ENCODE results near the gene MRPL3. TPM values are rescaled to one million over a fixed set of nuclear protein-coding genes. Genes with fewer than 3 reads are reported as not detected.

The MRPL3 gene
- total RNA-seq, 2 donors from 2014 or later, result 105 to 127 TPM

- ATAC-seq (no peak), DNase-seq (ENCODE audit: low spot score in 2 of 2) (no peak)
- peak overlapping the region in 1 of 2 donors; percentile 27 for H3K27ac Mint-ChIP-seq
- H3K9me3 Mint-ChIP-seq, result no peaks in the 10 kb centered on the region
- peaks cover 7 to 10% of the 10 kb centered on the region in 2 donors for H3K36me3 Mint-ChIP-seq
Observed at GRCh38 chr3:131454501-131454900, 48.3 kb downstream of the MRPL3 start.

DNA sequence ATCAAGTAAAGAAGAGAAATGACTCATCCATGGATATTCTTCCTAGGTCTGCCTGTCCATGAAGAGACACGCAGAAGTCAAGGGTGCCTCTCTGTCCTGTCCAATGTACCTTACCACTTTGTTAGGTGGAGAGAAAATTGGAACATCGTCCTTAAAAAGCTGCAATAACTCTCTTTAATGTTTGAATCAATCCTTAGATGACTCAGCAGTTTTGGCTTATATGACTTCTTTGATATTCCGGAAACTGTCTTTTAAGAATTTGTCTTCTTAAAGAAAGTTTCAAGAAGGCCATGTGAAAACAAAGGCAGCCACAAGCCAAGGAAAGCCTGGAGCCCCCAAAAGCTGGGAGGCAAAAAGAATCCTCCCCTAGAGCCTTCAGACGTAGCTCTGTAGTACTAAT lies 49.2 kb downstream of the MRPL3 start:
- no peak for DNase-seq (ENCODE audit: low spot score in 2 of 2)
- ATAC-seq, result no peak
- Mint-ChIP-seq H3K9me3 (peaks cover 3 to 7% of the 10 kb centered on the region in 2 donors), H3K27ac (no peak overlapping the region), H3K36me3 (peaks cover 7 to 10% of the 10 kb centered on the region in 2 donors)

- H3K27ac Mint-ChIP-seq, result no peak overlapping the region
- H3K36me3 Mint-ChIP-seq, result no peaks in the 10 kb centered on the region
- H3K9me3 Mint-ChIP-seq, result peaks cover 3 to 11% of the 10 kb centered on the region in 2 donors
Observed at GRCh38 chr3:131447349-131447748, 55.4 kb downstream of the MRPL3 start.

GRCh38 chr3:131444180-131444579 lies 58.6 kb downstream of the MRPL3 start:
- peaks cover under 1 to 8% of the 10 kb centered on the region in 2 donors for H3K9me3 Mint-ChIP-seq
- no peak for ATAC-seq
- no peak overlapping the region for H3K27ac Mint-ChIP-seq
- H3K36me3 Mint-ChIP-seq, result no peaks in the 10 kb centered on the region
- no peak for DNase-seq (ENCODE audit: low spot score in 2 of 2)

More at GRCh38 chr3:131447349-131447748, 55.4 kb downstream of the MRPL3 start:
- DNase-seq (ENCODE audit: low spot score in 2 of 2) (no peak), ATAC-seq (no peak)

DNA sequence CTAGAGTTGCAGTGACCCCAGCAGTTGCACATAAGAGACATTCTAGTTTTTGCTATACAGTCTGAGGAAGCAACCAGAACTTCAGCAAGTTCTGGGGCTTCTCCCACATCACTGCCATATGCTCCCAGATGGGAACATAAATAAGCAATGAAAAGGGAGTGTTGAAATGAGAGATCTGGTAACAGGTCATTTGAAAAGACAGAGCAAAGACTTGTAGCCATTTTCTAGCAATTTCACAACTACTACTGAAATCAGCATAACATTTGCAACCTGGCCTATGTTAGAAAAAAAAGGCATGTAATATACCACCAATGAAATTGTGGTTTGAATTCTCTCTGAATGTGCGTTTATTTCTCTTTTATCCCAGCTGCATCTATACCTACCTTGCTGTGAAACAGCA lies 63.7 kb downstream of the MRPL3 start:
- no peak overlapping the region for H3K27ac Mint-ChIP-seq
- DNase-seq (ENCODE audit: low spot score in 2 of 2) (no peak), ATAC-seq (no peak)
- no peaks in the 10 kb centered on the region for H3K9me3 Mint-ChIP-seq
- H3K36me3 Mint-ChIP-seq, result no peaks in the 10 kb centered on the region

GRCh38 chr3:131435000-131435399 lies 67.8 kb downstream of the MRPL3 start:
- no peak overlapping the region for H3K27ac Mint-ChIP-seq

GRCh38 chr3:131432441-131432840 lies 70.3 kb downstream of the MRPL3 start:
- Mint-ChIP-seq H3K27ac (no peak overlapping the region), H3K36me3 (no peaks in the 10 kb centered on the region), H3K9me3 (no peaks in the 10 kb centered on the region)
- DNase-seq (ENCODE audit: low spot score in 2 of 2), result no peak
- ATAC-seq, result no peak

More at GRCh38 chr3:131435000-131435399, 67.8 kb downstream of the MRPL3 start:
- DNase-seq (ENCODE audit: low spot score in 2 of 2) (no peak), ATAC-seq (no peak)
- no peaks in the 10 kb centered on the region for H3K9me3 Mint-ChIP-seq
- H3K36me3 Mint-ChIP-seq, result no peaks in the 10 kb centered on the region

GRCh38 chr3:131431754-131432153 lies 71.0 kb downstream of the MRPL3 start:
- Mint-ChIP-seq H3K9me3 (no peaks in the 10 kb centered on the region), H3K36me3 (no peaks in the 10 kb centered on the region), H3K27ac (no peak overlapping the region)
- DNase-seq (ENCODE audit: low spot score in 2 of 2), result no peak
- ATAC-seq, result no peak

DNA sequence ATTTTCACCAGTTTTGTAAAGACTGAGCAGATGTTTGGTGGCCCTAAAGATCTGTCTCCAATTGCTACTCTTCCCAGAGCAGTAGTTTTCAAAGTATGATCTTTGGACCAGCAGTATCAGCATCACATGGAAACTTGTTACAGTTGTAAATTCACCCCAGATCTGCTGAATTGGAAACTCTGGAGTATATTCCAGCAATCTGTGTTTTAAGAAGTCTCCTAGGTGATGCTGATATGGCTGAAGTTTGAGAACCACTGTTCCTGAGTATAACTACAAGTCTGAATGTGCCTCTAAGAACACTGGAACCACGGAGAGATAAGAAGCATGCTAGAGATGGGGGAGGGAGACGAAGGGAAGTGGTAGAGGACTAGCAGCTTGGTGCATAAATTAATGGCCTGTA lies 75.5 kb downstream of the MRPL3 start:
- no peak overlapping the region for H3K27ac Mint-ChIP-seq
- H3K9me3 Mint-ChIP-seq, result no peaks in the 10 kb centered on the region
- H3K36me3 Mint-ChIP-seq, result no peaks in the 10 kb centered on the region
- no peak for DNase-seq (ENCODE audit: low spot score in 2 of 2)
- ATAC-seq, result no peak

DNA sequence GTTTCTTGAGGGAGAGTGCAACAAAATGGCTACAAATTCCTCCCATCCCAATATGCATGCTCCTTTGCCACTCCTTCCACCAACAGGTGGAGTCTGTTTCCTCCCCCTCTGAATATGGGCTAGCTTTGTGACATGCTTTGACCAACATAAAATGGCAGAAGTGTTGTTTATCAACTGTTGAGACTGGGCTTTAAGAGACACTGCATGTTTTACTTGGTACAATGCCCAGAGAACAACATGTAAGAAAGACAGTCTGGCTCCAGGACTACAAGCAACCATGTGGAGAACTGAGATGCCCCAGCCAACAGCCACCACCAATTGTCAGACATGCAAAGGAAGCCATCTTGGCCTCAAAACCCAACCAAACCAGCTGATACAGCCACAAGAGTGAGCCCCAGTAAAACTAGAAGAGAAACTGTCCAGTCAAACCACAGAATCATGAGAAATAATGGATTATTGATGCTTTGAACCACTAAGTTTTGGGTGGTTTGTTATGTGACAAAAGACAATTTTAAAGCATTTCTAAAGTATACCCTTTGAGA lies 80.7 kb downstream of the MRPL3 start:
- Mint-ChIP-seq H3K27ac (no peak overlapping the region), H3K9me3 (peaks cover 4 to 6% of the 10 kb centered on the region in 2 donors), H3K36me3 (no peaks in the 10 kb centered on the region)
- DNase-seq (ENCODE audit: low spot score in 2 of 2) (no peak), ATAC-seq (no peak)

DNA sequence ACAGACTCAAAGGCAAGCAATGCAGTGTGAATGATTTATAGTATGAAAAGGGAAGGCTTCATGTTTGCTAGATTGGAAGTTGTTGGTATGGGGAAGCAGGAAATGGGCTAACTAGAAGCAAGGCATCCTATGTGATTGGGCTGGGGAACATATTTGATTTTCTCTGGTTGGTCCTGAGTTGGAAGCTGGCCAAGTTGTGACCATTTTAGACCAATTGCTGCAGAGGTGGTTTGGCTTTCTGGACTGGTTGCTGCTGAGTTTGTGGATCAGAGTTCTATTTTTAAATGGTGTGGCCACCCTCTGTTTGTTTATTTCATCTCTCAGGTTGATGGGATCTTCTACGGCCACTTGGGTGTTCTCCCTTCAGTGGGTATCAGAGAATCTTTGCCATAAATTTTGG lies 81.5 kb downstream of the MRPL3 start:
- DNase-seq (ENCODE audit: low spot score in 2 of 2) (no peak), ATAC-seq (no peak)
- Mint-ChIP-seq H3K36me3 (no peaks in the 10 kb centered on the region), H3K9me3 (peaks cover 4 to 6% of the 10 kb centered on the region in 2 donors), H3K27ac (no peak overlapping the region)

DNA sequence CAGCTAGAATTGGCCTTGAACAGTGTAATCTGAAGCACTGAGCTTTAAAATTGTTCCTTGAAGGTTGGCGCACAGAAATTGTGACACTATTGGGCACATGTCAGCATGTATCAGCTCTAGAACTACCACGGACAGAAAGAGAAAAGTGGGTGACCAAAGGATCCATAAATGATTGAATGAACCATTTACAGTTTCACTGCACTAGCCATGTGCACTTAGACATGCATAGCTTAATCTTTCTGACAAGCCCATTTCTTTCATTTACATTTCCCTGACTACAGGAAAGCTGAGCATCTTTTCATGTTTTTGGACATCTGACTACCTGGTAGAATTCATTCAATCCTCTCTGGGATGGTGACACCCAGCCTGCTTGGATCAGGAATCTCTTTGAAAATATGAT lies 85.0 kb downstream of the MRPL3 start:
- Mint-ChIP-seq H3K27ac (no peak overlapping the region), H3K36me3 (no peaks in the 10 kb centered on the region), H3K9me3 (peaks cover 4 to 13% of the 10 kb centered on the region in 2 donors)
- ATAC-seq, result no peak
- DNase-seq (ENCODE audit: low spot score in 2 of 2), result no peak

Other genes with a start within 250 kb of the MRPL3 start
- 10 to 100 TPM in 1 of 2 donors, 1 to 10 TPM in 1; 5.8 to 10.8 TPM for gene NUDT16, start 121.2 kb downstream of the MRPL3 start, total RNA-seq

All from activated naive CD4-positive, alpha-beta T cell treated with anti-CD3 and anti-CD28 coated beads, Interleukin-2, amount 50 U/mL, for 72 hours (primary cell).